HG02885 (cell line): ENCODE results near the gene SYT8.
"Not testable (repeated sequence)": the region's sequence is repeated elsewhere in the genome, so short reads cannot be mapped to it uniquely, and the experiment has no call there.

Experiments used
- ATAC-seq: cut with Tn5 transposase; IDR thresholded peaks from one replicate; pipeline ENCODE4 v1.9.1; 2021; ENCODE audit warnings: mild to moderate bottlenecking; ENCODE audit not compliant: unreplicated experiment, poor library complexity

SYT8 gene

DNA sequence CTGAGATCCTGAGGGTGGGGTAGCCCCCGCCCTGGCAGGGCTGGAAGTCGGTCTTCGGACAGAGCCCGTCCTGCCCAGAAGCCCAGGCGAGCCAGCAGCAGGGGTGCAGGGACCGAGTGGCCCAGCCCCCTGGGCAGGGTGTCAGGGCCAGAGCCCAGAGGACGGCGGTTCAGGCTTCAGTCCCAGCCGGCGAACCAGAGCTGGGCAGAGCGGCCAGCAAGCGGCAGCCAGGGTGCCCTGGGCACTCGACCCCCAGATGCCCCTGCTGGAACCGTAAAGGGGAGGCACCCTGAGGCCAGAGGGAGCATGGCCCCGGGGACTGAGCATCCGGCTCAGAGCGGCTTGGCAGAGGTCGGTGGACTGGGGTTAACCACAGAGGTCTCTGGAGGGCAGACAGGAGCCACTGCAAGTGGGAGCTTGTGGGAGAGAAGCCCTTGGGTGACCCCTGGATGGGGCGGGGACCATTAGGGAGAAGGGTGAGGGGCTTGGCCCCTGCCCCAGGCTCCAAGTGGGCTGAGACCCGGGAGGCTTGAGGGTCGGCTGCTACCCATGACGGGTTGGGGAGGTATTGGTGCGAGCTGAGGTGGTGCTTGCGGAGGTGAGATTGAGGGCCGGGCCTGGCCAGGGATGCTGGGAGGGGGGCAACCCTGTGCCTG, 34.0 kb downstream of the SYT8 start:
- ATAC-seq: no peak

DNA sequence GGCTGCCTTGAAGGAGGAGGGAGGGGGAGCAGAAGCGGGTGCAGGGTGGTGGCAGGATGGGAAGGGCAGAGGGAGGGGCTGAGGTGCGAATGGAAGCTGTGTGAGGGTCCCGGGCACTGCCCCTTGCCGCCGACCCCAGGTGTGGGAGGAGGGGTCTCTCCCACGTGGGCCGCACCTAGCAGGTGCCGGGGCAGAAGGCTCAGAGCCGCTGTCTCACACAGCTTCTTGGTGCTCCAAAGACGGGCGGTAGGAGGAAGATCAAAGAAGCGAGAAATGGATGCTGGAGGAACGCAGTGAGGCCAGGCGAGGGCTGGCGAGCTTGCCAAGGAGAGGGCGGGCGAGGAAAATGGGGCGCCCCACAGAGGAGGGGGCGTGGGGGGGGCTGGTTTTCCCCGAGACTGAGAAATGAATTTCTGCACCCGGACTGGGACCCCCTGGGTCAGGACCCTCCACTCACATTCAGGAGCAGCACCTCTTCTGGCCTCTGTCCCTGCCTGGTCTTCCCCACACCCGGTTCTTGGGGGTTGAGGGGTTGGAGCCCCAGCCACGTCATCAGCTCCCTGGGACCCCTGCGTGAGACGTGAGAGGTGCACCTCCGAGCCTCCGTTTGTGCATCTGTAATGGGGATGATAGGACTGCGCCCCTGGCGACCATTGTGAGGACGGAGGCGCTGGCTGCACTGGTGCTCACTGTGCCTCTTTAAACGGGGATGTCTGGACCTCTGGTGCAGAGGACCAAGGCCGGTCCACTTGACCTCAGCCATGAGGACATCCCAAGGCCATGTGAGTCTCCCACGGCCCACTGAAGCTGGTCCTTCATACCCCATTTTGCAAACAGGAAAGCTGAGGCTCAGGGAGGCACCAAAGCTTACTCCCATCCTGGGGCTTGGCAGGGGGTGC, 34.9 kb downstream of the SYT8 start:
- ATAC-seq: no peak

DNA sequence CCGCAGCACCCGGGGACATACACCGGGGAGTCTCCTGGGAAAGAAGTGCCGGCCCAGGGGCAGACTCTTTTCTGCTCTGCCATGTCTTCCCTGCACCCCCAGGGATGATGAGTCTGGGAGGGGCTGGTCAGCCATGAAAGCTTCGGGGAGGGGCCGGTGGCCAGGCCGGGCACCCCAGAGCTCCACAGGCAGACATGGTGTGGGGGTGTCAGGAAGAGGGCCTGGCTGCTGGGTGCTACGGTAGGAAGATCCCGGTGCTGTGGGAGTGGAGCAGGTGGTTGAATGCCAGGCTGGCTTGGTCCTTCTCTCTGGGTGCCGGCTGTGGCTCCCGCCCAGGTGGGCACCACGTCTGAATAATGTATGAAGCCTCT, 35.5 kb downstream of the SYT8 start:
- ATAC-seq: no peak

DNA sequence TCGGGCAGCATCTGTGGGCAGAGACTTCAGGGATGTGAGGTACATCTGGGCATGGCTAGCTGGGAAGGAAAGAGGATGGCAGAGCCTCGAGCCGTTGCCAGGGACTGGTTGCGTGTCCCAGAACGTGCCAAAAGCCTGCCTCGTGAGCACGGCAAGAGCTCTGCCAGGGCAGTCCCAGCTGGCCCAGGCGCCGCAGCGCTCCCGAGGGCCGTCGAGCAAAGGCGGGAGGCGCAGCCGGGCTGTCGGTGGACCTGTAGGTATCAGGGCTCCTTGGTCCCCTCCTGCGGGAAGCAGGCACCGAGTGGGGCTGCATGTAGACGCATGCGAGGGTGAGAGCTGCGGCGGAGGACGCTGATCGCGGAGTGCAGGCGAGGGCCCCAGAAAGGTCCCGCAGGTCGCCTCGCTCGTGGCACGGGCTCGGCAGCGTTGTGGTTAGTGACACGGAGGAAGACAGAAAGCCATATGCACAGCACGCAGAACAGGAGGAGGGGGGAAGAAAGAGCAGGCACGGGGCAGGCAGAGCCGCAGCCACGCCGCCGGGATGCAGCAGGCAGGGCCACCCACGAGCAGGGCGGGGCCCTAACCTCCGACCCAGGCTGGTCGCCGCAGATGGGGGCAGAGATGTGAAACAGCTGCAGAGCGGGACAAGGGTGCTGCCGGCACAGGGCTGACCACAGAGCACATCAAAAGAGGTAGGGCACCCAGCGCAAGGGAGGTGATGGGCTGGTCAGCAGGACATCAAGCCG, 36.1 kb downstream of the SYT8 start:
- no peak for ATAC-seq

DNA sequence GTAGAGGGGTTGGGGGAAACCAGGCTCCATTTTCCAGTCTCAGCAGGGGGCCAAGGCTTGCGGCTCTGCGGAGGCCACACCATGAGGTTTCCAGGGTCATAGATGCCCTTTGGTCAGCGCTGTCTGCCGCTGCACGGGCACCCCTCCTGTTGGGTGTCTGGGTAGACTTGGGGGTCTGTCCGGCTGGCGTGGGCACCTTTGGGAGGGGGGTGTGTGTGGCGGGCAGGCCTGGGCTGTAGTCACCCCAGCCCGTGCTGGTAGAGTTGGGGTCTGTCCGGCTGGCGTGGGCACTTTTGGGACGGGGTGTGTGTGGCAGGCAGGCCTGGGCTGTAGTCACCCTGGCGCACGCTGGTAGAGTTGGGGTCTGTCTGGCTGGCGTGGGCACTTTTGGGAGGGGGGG, 36.7 kb downstream of the SYT8 start:
- ATAC-seq: no peak

DNA sequence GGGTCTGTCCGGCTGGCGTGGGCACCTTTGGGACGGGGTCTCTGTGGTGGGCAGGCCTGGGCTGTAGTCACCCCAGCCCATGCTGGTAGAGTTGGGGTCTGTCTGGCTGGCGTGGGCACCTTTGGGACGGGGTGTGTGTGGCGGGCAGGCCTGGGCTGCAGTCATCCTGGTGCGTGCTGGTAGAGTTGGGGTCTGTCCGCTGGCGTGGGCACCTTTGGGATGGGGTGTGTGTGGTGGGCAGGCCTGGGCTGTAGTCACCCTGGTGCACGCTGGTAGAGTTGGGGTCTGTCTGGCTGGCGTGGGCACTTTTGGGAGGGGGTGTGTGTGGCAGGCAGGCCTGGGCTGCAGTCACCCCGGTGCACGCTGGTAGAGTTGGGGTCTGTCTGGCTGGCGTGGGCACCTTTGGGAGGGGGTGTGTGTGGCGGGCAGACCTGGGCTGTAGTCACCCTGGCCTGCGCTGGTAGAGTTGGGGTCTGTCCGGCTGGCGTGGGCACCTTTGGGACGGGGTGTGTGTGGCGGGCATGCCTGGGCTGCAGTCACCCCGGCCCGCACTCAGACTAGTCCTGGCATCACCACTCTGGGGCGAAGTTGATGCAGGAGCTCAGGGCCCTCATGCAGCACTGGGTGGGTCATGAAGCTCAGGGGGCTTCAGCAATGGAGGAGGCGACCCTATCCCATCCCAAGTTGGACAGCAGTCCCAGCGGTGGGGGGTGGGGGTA, 37.6 kb downstream of the SYT8 start:
- no peak for ATAC-seq

DNA sequence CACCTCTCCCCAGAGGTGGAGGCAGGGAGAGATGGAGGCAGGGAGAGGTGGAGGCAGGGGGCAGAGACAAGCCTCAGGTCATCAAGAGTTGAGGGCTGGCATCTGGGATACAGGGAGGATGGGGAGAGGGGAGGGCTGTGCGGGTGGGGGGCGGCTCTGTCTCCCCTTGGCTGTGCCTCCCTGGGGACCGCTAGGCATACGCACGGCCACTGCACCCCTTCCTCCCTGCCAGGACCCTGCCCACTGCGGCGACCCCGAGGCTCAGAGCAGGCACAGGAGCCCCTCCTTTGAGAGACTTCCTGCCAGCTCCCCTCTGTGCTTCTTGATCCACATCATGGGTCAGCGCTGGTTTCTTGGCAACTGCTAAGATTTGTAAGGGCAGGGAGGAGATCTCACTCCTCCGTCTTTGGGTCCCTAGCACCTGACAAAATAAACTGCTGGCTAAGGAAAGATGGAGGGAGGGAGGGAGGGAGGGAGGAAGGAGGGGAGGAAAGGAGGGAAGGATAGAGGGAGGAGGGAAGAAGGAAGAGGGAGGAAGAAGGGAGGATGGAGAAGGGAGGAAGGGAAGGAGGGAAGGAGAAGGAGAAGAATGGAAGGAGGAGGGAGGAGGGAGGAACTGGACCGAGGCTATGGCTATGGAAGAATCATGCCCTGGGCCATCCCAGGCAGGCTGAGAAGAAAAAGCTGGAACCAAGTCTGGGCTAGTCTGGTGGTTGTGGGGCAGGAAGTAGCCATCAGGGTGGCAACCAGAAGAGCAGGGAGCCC, 38.4 kb downstream of the SYT8 start:
- ATAC-seq: no peak

DNA sequence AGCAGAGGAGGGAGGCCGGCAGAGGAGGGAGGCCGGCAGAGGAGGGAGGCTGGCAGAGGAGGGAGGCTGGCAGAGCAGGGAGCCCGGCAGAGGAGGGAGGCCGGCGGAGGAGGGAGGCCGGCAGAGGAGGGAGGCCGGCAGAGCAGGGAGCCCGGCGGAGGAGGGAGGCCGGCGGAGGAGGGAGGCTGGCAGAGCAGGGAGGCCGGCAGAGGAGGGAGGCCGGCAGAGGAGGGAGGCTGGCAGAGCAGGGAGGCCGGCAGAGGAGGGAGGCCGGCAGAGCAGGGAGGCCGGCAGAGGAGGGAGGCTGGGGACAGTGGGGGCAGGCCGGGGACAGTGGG, 39.0 kb downstream of the SYT8 start:
- not testable (repeated sequence) for ATAC-seq

DNA sequence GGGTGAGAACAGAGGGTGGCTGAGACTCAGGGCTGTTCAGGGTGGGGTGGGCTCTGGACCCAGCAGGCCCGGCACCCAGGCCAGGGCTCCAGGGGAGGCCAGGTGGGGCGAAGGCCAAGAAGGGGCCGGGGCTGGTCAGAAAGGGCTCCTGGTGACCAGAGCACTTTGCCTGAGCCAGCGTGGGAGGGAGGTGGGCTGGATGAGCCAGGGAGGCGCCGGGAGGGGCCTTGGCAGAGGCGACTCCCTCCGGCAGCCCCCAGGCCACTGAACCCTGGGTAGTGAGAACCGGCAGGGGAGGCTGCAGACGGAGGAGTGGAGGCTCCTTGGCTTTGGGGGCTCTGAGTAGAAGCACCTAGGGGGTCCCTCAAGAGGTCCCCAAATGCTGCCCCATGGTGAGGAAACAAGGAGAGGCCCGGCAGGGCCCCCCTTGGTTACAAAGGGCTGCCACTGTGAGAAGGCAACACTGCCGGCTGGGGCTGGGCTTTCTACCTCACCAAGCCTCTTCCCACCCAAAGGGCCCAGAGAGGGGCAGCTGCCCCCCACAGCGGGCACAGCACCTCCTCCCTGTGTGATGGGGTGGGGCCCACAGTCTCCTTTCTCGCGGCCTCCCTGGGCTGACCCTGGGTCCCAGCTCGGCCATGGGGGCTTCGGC, 39.8 kb downstream of the SYT8 start:
- ATAC-seq: not testable (repeated sequence)

DNA sequence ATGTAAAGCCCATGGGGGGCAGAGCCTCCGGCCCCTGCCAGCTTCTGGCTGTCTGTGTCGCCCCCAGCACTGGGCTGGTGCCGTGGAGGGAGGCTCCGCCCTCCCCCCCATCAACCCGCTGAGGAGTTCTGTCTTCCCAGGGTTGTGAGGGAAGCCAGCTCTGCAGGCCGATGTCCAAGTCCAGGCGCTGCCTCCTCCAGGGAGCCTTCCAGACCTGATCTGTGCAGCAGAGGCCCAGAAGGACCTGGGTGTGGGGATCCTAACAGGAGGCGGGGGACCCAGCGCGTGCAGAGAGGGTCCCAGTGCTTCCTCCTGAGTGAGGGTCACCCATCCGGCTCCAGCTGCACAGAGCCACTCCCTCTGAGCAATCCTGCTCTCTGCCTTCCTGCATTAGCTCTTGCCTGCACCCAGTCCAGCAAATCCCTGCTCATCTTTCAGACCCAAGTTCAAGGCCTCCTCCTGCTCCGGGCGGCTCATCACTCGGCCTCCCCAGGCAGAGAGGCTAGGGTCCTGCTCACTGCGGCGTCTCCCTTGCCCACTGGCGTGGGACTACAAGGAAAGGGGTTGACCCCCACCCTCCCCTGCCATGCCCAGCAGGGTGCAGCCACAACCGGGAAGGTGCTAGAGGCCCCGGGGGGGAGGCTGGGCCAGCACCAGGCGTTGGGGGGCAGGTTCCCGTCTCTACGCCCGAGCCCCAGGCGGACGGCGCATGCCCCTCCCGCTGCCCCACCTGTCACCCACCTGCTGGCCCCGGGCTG, 40.5 kb downstream of the SYT8 start:
- no peak for ATAC-seq

DNA sequence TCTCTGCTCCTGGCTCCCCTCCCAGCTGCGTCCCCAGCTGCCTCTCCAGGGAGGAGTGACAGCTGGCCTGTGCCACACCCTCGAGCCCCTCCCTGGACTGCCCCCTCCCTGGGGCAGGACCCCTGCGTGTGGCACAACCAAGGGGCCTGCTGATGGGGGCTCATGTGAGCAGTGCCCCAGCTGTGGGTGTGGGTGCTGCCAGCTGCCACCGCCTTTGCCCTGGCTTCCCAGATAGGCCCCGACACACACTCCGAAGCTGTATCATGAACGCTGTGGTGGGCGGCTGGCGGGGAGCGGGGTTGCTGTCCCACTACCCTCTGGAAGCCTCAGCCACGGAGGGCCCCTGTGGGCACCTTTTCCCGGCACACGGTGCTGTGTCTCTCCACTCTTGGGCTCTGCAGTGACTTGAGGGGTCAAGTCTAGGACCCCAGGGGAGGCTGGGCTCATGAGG, 41.1 kb downstream of the SYT8 start:
- not testable (repeated sequence) for ATAC-seq

DNA sequence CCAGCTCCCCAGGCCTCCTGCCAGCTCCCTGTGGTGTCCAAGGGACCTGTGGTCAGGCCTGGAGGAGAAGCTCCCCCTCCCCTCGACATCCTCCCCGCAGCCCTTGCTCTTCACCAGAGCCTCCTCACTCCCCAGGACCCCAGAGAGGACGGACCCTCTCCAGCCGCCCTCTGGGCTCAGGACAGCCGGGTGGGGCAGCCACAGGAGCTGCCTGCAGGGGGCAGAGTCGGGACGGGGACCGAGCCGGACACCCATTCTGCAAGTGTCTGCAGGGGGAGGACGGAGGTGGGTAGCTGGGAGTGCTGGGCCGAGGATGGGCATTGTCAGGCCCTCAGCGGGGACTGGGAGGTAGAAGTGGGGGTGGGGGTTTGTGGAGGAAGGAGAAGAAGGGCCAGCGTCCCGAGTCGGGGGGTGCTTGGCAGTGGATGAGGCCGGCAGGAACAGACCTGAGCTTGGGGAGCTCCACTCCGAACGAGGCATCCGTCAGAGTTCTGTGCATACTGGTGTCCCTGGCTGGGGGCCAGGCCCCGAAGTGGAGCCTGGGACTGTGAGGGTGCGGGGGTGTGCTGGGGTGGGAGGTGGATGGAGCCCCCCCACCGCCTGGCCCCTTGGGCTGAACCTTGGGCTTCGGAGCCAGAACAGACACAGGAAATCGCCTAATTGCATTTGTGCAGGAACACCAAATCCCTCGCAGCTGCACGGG, 41.7 kb downstream of the SYT8 start:
- ATAC-seq: no peak

DNA sequence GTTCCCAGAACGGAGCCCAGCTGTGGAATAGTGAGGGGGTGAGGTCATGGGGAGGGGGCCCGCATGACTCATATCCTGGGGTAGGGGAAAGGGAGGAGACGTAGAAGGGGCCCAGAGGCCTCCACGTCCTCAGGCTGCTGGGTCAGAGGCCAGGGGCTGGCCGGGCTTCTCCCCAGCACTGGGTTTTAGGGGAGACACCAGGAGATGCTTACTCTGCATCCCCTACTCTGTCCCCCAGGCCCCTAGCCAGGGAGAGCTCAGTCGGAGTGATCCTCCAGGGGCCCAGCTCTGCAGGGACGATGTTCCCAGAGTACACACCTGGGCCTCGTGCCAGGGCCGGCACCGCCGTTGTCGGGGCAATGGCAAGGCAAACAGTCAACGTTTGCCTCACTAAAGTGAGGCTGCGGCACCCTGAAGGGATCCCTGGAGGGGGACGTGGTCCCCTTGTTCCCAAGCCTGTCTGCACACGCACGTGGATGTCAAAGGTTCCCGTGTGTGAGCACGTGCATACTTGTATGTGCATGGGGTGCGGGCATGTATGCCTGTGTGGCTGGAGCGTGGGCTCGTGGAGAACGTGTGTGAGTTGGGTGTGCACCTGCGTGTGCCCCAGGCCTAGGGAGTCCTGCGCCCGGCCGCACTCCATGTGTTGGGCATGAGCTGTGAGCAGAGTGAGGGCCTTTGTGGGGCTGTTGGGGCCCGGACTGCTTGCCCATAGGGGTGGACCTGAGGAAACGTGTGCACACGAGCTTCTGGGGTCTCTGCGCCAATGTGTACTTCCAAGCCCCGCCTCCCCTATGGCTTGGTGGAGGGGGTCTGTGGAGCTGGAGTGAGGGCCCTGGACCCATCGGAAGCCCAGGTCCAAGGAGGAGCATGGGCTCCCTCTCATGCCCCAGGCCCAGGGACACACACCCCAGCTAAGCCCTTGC, 42.7 kb downstream of the SYT8 start:
- no peak for ATAC-seq

DNA sequence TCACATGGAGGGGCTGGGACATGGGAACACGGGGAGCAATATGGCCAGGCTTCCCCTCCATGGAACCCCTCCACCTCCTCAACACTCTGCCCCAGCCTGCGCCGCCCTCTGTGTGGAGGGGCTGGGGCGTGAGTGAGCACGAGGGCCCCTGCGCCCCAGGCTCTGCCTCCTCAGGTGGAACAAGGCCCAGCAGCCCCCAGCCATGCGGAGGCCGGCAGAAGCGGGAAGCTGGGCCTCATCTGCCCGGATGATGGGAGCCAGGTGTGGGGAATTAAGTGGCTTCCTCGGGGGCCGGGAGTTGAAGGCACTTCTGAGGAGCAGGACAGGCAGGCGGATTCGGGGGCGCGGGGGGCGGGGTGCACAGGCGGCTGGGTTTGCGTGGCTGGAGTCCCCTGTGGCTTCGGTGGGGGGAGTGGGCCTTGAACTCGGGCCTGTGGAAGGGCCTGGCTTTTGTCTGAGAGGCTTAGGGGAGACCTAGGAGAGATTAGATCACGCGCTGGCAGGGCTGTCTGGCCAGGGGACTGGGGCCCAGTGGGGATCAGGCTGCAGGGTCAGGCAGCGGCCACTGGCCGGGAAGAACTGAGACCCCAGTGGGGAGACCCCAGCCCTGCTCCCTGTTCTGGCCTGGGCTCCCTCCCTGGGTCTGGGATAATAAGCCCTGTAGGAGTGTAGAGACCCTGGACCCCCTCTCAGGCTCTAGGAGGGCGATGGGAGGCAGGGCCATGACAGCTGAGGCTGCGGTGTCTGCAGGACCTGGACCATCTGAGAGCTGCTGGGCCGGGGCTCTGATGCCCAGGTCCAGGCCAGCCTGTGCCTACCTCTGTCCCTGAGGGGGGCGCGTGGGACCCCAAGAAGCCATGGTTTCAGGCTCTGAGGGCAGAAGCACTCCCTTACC, 43.6 kb downstream of the SYT8 start:
- no peak for ATAC-seq

DNA sequence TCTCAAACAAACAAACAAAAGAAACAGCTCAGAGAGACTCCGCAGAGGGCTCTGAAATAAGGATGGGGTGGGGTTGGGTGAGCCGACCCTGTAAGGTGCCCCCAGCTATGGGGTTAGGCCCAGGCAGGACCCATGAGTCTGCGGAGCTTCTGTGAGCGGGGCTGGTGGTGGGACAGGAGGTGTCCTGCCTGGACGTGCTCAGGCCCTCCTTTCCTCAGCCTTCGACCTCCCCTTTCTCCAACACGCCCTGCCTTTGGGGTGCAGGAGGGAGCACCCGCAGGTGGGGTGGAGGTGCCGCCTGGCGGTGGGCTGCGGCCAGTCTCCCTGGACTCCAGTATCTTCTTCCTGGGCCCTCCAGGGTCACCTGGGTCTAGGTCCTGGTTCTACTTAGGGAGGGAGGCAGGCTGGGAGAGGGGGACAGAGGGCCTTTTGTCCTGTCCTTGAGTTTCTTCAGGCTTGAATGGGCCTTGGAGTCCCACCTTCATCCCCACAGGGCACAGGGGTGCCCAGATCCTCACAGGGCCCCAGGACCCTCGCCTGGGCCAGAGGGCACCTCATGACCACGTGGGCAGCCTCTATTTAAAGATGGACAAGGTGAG, 44.7 kb downstream of the SYT8 start:
- no peak for ATAC-seq
